HG03097 (cell line): ENCODE results near the gene PEMT.
"Not testable (repeated sequence)": the region's sequence is repeated elsewhere in the genome, so short reads cannot be mapped to it uniquely, and the experiment has no call there.

ENCODE experiments used
- ATAC-seq: cut with Tn5 transposase; IDR thresholded peaks from one replicate; pipeline ENCODE4 v1.9.1; 2021; ENCODE audit not compliant: unreplicated experiment, low FRiP score

PEMT gene

GRCh38 chr17:17493249-17493985, 98.1 kb downstream of the PEMT start:
- no peak for ATAC-seq

GRCh38 chr17:17492571-17492970, 98.9 kb downstream of the PEMT start:
- ATAC-seq: no peak

- ATAC-seq: no peak
Measured at GRCh38 chr17:17492085-17492484, 99.4 kb downstream of the PEMT start.

- no peak for ATAC-seq
Measured at GRCh38 chr17:17491546-17491988, 99.9 kb downstream of the PEMT start.

- no peak for ATAC-seq
Measured at GRCh38 chr17:17491031-17491471, 100.5 kb downstream of the PEMT start.

- ATAC-seq: no peak
Measured at GRCh38 chr17:17487998-17488397, 103.5 kb downstream of the PEMT start.

- ATAC-seq: not testable (repeated sequence)
Measured at GRCh38 chr17:17486416-17486815, 105.1 kb downstream of the PEMT start.

GRCh38 chr17:17485420-17485819, 106.1 kb downstream of the PEMT start:
- no peak for ATAC-seq

- no peak for ATAC-seq
Measured at GRCh38 chr17:17484451-17484899, 107.0 kb downstream of the PEMT start.

- ATAC-seq: no peak
Measured at GRCh38 chr17:17481860-17482259, 109.6 kb downstream of the PEMT start.

GRCh38 chr17:17480593-17481148, 110.8 kb downstream of the PEMT start:
- ATAC-seq: no peak

- no peak for ATAC-seq
Measured at GRCh38 chr17:17479209-17479608, 112.3 kb downstream of the PEMT start.

- no peak for ATAC-seq
Measured at GRCh38 chr17:17476865-17477467, 114.5 kb downstream of the PEMT start, which contains the start of gene MED9. MED9 (plus strand) TSS chr17:17477000; CDS start chr17:17477042, 42 bp downstream.

- ATAC-seq: no peak
Measured at GRCh38 chr17:17474341-17474740, 117.2 kb downstream of the PEMT start.

- no peak for ATAC-seq
Measured at GRCh38 chr17:17472333-17472920, 119.1 kb downstream of the PEMT start.

- ATAC-seq: no peak
Measured at GRCh38 chr17:17469996-17470395, 121.5 kb downstream of the PEMT start.

- ATAC-seq: no peak
Measured at GRCh38 chr17:17469358-17469757, 122.2 kb downstream of the PEMT start.

GRCh38 chr17:17468217-17469010, 123.1 kb downstream of the PEMT start:
- ATAC-seq: no peak

- no peak for ATAC-seq
Measured at GRCh38 chr17:17467720-17468119, 123.8 kb downstream of the PEMT start.

GRCh38 chr17:17467016-17467415, 124.5 kb downstream of the PEMT start:
- no peak for ATAC-seq
